A549 (cell line): ENCODE data around the gene INPP5A.

Source experiments
- ELK1 ChIP-seq: fragments of 150-350 bp; IDR thresholded peaks from 2 replicates; pipeline ENCODE4 v1.6.1; 2014; ENCODE audit warnings: low read depth, mild to moderate bottlenecking, low read length
- MAZ ChIP-seq: fragments of 150-350 bp; IDR thresholded peaks from 2 replicates; pipeline ENCODE4 v1.6.1; 2014; ENCODE audit warnings: antibody characterized with exemption, low read depth, low read length, borderline replicate concordance
- RAD21 ChIP-seq, 2 experiments: fragments of >200 bp in 1 of 2; sonication (Bioruptor Twin) in 1 of 2; formaldehyde crosslinking in 1 of 2; IDR thresholded peaks in 1 of 2; conservative IDR thresholded peaks in 1 of 2; 2 replicates in 1 of 2; 3 replicates in 1 of 2; pipeline ENCODE4 v1.6.1; 2012 to 2018; ENCODE audit warnings: inconsistent platforms in 1 of 2
- RARB ChIP-seq: fragments of 250-450 bp; sonication (Bioruptor Pico); IDR thresholded peaks from 2 replicates; pipeline ENCODE4 v1.8.0; 2021; ENCODE audit warnings: mild to moderate bottlenecking, moderate library complexity
- TF ChIP-seq, protein P1 (sequence below): fragments of >200 bp; sonication (Bioruptor Twin); formaldehyde crosslinking; IDR thresholded peaks from 3 replicates; pipeline ENCODE4 v1.5.1; 2016
- TF ChIP-seq, protein P2 (sequence below): IDR thresholded peaks from 2 replicates; pipeline ENCODE4 v1.6.1; 2012; ENCODE audit warnings: low read depth, borderline replicate concordance
- TF ChIP-seq, protein P3 (sequence below): IDR thresholded peaks from 2 replicates; pipeline ENCODE4 v1.6.1; 2012

DNA sequence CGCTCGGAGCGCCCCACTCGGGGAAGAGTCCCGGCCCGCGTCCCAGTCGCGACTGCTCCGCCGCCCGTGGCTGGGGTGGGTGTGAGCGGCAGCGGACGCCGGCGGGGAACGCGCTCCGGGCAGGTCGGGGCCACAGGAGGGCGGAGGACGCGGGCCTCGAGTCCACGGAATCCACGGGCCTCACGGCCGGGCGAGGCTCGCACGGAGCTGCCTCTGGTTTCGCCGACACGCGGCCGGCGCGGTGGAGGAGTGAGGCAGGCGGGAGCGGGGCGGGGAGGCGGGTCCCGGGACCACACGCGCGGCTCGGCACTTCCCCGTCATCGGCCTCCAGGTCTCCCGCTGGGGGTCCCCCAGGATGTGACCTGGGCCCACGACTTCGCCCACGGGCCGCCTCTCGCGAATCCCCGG is 248.9 kb downstream of the INPP5A start:
- TF ChIP-seq RAD21 (conservative IDR thresholded peaks at IDR 0.05 in 1 of 2, IDR thresholded peaks at IDR 0.05 in 1 of 2) (no peak), MAZ (no peak), ELK1 (no peak), RARB (CRISPR knock-in tag) (no peak)
- TF ChIP-seq, protein P1, sequence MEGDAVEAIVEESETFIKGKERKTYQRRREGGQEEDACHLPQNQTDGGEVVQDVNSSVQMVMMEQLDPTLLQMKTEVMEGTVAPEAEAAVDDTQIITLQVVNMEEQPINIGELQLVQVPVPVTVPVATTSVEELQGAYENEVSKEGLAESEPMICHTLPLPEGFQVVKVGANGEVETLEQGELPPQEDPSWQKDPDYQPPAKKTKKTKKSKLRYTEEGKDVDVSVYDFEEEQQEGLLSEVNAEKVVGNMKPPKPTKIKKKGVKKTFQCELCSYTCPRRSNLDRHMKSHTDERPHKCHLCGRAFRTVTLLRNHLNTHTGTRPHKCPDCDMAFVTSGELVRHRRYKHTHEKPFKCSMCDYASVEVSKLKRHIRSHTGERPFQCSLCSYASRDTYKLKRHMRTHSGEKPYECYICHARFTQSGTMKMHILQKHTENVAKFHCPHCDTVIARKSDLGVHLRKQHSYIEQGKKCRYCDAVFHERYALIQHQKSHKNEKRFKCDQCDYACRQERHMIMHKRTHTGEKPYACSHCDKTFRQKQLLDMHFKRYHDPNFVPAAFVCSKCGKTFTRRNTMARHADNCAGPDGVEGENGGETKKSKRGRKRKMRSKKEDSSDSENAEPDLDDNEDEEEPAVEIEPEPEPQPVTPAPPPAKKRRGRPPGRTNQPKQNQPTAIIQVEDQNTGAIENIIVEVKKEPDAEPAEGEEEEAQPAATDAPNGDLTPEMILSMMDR, result no peak
- TF ChIP-seq, protein P2, sequence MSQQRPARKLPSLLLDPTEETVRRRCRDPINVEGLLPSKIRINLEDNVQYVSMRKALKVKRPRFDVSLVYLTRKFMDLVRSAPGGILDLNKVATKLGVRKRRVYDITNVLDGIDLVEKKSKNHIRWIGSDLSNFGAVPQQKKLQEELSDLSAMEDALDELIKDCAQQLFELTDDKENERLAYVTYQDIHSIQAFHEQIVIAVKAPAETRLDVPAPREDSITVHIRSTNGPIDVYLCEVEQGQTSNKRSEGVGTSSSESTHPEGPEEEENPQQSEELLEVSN, result no peak
- TF ChIP-seq, protein P3, sequence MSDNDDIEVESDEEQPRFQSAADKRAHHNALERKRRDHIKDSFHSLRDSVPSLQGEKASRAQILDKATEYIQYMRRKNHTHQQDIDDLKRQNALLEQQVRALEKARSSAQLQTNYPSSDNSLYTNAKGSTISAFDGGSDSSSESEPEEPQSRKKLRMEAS, result no peak
